Stimulated activated CD8-positive, alpha-beta memory T cell treated with anti-CD3 and anti-CD28 coated beads, Interleukin-15, amount 100 ng/mL, for 4 hours (primary cell): Measurements from ENCODE around the gene ACTL7B.
"Not testable (repeated sequence)": the region's sequence is repeated elsewhere in the genome, so short reads cannot be mapped to it uniquely, and the experiment has no call there.

Source experiments
- DNase-seq, 2 donors: peaks; one replicate each; pipeline ENCODE4 v3.0.0-alpha.2; 2020; ENCODE audit warnings: low read depth in 2 of 2

ACTL7B gene

DNA sequence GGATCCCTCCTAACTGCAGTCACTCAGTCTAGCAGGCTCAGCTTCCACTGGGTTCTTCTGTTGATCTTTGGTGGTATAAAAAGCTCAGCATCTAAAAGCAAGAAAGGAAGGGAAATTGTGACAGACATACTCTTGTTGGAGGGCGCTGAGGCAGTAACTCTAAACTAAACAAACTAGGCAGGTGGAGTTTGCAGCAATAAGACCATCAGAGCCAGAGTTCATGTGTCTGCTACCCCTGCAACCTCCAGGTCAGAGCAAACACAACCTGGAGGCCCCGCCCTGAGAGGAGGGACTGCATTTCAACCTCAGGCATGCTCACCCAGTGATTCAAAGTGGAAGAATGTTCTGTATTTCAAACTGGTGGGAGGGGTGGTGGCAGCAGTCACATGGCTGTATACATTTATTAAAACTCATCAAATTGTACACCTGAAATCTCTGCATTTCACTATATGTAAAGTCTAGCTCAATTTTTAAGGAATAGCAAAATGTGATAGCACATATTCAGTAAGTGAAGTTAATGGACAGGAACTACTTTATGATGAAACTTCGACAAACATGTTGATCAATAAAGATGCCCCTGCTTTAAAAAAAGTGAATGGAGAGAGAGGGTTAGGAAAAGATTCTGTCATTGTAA, 13.4 kb upstream of the ACTL7B start:
- no peak for DNase-seq

DNA sequence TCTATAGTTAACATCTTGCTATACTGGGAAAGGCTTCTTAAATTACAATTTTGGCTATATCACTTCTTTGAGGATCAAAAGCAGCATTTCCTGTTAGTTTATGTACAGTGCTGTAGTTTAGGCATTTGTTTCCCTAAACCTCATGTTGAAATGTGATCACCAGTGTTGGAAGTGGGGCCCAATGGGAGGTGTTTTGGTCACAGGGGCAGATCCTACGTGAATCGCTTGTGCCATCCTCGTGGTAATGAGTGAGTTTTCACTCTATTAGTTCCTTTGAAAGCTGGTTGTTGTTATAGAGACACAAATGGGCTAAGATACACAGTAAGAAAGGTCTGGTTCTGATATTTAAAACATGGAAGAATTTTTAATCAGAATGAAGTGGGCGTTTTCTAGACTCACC, 12.0 kb upstream of the ACTL7B start:
- no peak for DNase-seq

DNA sequence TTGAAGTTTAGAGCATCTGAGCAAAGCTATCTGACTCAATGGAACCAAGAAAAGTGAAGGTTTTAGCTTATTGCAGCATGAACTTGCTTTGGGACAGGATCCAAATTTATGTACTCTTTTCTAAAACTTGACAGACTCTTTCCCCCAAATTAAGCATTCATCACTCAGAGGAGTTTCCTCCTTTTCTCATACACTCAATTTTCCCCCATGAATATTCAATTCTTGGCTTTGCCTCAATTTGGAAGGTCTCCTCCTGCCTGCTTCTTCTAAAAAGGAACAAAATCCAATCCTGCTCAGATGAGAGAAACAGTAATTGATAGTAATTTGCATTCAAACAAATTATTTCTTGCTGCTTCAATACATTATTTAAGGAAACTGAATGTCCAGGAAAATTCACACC, 11.3 kb upstream of the ACTL7B start:
- no peak for DNase-seq

DNA sequence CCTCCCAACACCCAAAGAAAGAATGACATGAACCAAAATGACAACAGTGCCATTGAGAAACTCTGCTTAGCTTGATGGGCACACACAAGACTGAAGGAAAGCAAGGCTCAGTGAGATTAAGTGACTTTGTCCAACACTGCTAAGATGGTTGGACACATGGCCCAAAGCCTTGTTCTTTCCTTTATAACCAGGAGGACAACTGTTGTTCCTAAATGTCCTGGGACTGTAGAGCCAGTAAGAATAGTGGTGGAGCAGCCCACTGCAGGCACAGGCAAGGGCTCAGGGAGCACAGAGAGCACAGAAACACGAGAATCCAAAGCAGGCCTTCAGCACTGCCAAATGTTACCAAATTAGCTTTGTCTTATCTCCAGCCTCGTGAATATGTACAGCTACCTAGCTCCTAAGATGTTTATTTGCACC, 10.2 kb upstream of the ACTL7B start:
- no peak for DNase-seq

DNA sequence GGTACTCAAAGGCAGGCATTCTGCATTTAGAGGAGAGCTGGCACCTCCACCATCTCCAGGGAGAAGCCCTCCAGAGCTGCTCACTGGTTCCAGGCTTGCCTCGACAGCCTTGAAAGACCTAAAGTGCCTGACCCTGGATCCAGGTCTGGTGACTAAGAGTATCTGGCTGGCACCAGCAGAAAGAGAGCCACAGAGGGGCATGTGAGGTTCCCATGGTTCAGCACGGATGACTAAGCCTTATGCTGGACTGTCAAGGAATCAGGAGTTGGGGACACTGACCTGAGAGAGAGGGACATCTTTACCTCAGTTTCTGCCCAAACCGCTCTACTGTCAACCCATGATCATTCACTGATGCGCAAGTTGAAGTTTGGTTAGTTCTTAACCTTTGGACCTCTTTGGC, 9.3 kb upstream of the ACTL7B start:
- DNase-seq, result no peak

DNA sequence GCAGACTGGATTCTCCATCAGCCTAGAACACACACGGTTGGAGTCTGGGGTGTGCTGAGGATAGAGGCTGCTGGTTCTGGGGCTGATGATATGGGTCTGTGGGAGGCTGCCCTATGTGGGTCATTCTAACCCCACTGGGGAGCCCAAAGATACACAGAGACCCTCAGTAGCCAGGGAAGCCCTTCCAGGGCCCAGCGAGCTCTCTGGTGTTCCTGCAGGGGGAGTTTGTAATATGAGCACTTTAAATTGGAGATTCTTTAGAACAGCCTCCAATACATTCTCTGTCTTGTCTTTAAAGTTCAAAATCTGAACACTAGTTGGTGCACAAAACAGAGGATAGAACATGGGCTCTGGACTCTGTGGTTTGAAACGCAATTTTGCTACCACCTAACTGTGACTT, 8.7 kb upstream of the ACTL7B start:
- DNase-seq, result no peak

DNA sequence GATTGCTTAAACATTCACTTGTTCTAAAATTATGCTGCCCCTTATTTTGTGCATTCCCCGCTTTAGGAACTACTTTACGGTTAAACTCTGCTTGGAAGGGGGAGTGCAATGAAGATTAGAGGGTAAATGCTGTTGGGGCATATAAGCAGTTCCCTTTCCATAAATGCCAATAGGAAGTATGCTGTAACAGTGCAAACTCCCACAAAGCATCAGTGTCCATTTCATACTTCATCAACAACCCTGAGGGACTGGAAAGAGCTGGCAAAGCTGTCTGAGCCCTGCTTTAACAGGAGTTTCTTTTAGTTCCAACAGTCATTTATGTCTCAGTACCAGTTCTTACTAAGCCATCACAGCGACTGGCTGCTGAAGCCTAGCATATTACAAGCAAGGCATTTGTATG, 8.1 kb upstream of the ACTL7B start:
- no peak for DNase-seq

DNA sequence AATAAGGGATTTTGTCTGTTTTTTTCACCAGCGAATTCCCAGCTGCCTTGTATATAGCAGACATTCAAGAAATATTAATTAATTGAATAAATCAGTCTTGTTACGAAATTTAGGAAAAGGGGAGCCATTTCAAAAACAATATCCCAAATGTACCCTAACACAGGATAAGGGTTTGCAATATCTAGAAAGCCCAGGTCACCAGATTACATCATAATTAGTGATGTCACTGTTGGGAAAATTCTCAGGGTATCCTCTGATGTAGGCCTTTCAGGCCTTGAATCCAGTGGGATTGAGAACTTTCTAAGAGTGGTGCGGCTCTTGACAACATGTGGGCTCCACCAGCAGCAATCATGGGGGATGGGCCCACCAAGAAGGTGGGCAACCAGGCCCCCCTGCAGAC, 6.2 kb upstream of the ACTL7B start, which contains the start of gene ACTL7A:
Gene ACTL7A (plus strand): TSS at position 270 of the 400 bp plus-strand sequence. CDS start 57 bp downstream, at position 327.
- no peak for DNase-seq

DNA sequence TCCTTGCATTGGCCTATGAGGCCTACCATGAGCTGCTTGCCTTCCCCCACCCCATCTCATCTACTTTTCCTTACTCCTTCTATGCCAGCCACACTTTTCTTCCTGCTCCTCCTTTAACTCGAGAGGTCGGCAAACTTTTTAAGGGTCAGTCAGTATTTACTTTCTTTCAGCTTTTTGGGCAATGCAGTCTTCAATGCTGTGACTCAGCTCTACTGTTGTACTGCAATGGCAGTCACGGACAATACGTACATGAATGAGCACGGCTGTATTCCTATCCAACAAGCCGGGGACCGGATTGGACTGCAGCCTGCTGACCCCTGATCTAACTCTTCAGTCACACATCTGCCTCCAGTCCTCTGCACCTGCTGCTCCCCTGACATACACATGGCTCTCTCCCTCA, 5.7 kb upstream of the ACTL7B start:
- DNase-seq, result no peak

DNA sequence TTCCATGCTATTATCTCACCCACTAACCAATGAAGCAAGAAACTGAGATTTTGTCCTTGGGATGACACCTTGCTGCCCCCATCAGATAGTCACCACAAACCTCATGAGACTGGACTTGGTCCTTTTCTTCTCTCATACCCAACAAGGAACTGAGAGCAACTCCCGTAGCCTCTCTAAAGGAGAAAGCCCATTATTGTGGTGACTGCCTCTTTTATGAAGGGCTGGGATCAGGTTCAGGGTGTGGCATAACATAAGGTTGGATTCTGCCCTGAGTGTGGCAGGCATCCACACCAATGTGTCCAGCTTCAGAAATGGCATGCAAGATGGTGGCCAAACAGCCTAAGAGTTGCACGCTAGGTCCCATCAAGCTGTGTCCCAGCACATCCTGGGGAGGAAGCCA, 5.0 kb upstream of the ACTL7B start:
- no peak for DNase-seq

DNA sequence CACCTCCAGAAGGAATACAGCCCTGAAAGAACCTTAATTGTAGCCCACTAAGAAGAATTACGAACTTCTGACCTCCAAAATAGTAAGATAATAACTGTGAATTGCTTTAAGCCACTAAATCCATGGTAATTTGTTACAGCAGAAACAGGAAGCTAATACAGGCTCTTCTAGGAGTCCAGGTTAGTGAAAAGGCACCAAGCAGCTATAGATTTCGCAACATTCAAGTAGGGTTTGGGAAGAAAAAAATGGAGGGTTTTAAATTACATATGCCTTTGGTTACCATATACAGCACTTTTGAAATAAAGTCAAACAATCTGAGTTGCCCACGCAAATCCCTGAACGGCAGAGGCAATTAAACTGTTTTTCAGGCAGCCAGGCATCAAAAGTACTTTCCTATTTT, 4.6 kb upstream of the ACTL7B start:
- no peak for DNase-seq

DNA sequence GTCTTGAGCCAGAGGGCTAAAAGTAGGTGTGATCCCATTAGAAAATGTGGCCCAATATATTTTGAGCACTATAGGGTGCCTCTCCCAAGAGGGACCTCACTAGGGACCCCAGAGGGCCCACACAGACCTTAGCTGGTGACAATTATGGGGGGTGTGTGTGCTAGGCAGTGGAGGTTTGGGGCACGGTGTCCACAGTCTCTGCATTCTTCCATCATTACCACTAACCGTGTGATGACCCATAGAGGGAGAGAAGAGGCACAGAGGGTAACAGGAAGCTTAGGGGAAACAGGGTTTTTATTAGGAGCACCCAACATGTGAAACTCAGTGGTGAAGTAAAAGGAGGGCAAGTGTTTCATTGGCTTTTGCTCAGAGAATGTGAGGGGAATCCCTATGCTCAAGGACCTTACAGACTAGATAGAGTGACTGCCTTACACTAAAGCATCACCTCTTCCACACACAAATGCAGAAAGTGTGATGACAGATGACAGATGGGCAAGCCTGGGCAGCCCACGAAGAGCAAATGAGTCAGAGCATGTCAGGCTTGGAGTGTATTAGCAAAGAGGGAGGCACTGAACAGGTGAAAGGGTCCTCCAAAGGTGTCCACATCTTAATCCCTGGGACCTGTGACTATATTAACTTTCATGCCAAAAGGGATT, 3.8 kb upstream of the ACTL7B start:
- DNase-seq, result no peak

DNA sequence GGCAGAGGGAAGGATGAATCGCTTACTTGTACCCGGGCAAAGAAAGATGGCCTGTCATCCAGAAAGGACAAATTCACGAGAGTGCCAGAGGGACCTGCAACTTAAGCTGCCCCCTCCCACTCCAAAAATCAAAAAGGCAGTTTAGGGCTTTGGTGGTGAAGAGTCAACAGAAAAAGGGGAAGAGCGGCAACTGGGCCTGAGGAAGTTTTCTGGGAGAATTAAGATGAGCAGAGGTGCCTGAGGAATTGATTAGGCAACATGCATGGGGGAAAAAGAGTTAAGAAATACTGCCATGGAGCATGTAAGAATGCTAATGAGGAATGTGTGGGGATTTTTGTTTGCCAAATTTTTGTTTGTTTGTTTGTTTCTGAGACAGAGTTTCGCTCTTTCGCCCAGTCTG, 1.8 kb upstream of the ACTL7B start:
- DNase-seq, result no peak

DNA sequence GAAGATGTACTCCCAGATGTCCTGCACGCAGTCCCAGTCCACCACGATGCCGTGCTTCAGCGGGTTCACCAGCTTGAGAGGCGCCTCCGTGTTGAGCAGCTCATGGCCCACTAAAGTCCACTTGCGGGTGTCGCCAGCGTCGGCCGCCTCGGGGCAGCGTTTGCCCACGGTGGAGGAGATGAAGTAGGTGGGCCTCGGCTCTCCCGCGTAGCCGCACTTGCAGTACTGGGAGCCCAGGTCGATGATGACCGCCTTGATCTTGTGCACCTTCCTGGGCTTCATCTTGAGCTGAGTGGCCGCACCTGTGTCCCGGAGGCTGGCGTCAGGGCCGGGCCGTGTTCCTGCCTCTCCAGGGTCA, 278 bp downstream of the ACTL7B start:
- DNase-seq, result no peak

DNA sequence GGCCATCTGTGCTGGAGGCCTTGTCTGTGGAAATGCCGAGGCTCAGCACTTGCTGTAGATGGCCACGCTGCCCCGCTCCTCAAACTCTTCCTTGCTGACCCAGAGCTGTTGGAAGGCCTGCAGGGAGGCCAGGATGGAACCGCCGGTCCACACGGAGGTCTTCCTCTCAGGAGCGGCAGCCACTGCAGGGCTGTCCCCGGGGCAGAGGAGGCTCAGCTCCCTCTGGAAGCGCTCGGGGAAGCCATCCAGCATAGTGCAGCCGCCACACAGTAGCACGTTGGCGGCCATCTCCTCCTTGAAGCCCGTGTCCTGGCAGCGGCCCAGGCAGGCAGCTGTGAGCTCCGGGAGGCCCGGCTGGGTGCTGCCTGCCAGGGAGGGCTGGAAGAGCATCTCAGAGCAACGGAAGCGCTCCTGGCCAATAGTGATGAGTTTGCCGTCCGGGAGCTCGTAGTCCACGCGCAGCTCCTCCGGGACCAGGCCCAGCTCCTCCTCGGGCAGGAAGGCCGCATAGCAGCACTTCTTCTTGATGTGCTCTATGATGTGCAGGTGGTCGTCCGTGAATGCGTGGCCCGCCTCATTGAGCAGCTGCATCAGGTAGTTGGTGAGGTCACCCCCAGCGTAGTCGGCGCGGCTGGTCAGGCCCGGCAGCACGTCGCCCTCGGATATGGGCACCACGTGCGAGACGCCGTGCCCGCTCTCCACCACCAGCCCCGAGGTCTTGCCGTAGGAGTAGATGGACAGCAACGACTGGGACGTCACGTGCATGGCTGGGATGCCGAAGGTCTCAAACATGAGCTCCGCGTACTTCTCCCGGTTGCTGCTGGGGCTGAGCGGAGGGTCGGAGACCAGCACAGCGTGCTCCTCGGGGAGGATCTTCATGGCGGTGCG, 901 bp downstream of the ACTL7B start:
- DNase-seq, result no peak

DNA sequence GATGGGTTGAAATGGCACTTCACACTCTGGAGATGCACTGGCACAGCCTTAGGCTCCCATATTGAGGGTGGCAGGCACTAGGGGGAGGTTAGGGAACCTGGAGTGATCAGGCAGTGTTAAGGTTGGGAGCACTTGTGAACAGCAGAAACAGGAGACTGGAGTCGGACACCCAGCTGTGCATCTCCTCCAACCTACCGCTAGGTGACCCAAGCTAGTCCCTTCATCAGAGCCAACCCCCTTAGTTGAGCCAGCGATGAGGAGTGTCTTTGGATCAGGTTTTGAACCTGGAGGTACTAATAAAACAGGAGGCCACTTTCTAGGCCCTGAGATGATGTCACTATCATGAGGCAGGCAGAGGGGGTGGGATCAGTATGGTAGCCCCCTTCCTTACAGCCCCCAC, 1.7 kb downstream of the ACTL7B start:
- no peak for DNase-seq

DNA sequence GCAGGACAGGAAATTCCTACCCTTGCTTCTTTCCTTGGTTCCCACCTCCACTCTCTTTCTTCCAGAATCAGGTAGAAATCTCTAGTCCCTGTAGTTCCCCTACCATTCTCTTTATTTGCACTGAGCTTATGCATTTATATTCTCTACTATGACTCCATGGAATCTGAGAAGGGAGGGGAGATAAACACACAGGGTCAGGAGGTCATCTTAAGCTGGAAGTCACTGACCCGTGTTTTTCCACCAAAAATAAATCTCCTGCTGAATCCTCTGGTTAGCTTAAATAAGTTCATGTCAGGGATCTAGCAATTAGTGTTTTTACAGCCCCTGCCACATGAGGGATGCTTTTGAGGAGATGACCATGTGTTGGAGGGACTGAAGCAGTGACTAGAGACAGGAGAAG, 3.7 kb downstream of the ACTL7B start:
- no peak for DNase-seq

DNA sequence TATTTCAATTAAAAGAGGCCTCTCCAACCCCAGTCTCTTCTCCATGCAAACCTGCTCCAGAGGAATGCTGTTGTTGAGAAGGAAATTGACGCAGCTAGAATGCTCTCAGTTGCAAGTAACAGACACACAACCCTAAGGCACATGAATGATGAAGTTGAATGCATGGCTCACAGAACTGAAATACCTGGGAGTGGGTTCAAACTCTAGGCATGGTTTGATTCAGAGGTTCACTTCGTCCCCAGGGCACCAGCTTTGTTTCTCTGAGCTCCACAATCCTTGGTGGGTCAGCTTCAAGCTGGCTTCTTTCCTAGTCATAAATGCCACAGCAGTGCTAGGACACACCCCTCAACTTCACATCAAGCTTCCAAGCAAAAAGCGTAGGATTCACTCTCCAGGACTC, 4.6 kb downstream of the ACTL7B start:
- no peak for DNase-seq

DNA sequence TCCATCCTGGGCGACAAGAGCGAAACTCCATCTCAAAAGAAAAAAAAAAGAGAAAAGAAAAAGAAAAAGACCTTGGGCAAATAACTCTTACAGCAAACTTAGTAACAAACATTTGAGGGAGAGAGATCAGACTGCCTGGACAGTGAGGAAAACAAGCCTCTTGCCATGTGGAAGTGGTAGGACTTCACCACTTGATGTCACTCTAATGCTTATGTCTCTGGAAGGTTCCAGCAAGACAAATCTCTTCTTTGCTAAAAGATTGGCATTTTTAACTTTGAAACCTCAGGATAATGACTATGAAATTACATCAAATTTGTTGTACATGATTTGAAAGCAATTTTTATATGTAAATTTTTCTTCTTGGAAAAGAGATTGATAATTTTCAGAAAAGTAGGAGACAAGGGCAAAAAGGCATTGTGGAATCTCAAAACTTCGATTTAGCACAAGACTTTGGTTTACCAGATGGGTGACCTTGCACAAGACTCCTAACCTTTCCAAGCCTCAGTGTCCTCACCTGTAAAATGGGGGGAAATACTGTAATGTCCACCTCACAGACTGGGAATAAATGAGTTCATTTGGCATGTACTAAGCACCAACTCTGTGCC, 5.4 kb downstream of the ACTL7B start:
- DNase-seq, result no peak

DNA sequence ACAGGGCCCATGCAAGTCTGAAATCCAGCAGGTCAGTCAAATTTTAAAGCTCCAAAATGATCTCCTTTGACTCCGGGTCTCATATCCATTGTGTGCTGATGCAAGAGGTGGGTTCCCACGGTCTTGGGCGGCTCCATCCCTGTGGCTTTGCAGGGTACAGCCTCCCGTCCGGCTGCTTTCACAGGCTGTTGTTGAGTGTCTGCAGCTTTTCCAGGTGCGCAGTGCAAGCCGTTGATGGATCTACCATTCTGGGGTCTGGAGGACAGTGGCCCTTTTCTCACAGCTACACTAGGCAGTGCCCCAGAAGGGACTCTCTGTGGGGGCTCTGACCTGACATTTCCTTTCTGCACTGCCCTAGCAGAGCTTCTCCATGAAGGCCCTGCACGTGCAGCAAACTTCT, 7.5 kb downstream of the ACTL7B start:
- not testable (repeated sequence) for DNase-seq

DNA sequence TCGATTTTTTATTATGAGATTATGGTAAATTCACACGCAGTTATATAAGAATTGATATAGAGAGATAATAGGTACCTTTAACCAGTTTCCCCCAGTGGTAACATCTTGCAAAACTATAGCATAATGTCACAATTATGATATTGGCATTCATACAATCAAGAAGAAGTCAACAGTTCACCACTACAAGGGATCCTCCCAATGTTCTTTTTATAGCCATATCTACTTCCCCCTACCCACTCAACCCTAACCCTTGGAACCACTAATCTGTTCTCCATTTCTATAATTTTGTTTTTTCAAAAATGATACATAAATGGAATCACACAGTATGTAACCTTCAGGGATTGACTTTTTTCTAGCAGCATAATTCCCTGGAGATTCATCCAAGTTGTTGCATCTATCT, 9.8 kb downstream of the ACTL7B start:
- DNase-seq, result no peak

DNA sequence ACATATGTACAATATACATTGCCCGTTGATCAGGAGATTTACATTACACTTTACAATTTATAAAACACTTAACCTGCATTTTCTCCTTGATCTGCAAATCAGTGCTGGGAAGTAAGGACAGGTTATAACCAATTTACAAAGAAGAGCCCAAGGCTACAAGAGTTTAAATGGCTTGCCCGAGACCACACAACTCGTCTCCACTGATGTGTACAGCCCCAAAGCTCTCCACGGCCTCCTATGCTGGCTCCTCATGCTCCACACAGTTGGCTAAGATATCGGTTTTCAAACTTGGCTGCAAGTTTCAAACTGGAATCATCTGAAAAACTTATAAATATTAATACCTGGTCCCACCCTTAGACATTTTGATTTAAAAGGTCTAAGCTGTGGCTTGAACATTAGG, 10.3 kb downstream of the ACTL7B start:
- DNase-seq, result no peak

DNA sequence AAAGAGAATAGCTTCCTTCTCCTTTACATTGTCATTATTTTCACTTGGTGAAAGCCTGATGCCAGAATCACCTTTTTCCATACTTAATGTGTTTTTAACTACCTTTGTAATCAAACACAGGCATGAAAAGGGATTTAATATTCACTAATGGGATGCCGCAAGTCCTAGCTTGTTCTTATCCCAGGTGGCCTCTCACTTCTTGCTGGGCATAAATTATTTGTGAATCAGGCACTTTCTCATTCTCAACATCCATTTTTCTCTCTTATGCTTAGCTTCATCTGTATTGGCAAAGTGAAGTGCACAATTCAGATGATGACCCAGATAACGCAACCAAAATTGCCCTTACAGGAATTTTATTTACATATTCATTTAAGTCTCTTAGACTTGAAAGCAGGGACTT, 10.9 kb downstream of the ACTL7B start:
- DNase-seq, result no peak
